ENCODE data around the gene FXYD6. TPM values are rescaled to one million over a fixed set of nuclear protein-coding genes. Genes with fewer than 3 reads are reported as not detected.
A peak's percentile ranks its signal among the peaks of the same experiment; 100 is the strongest.

The FXYD6 gene
- total and polyA plus RNA-seq, 9 of the 15 experiments (the other 6 are each of a cell fraction or from before 2014, with no cell fraction given), result 0.07 to 0.35 TPM; not detected in 7

DNA sequence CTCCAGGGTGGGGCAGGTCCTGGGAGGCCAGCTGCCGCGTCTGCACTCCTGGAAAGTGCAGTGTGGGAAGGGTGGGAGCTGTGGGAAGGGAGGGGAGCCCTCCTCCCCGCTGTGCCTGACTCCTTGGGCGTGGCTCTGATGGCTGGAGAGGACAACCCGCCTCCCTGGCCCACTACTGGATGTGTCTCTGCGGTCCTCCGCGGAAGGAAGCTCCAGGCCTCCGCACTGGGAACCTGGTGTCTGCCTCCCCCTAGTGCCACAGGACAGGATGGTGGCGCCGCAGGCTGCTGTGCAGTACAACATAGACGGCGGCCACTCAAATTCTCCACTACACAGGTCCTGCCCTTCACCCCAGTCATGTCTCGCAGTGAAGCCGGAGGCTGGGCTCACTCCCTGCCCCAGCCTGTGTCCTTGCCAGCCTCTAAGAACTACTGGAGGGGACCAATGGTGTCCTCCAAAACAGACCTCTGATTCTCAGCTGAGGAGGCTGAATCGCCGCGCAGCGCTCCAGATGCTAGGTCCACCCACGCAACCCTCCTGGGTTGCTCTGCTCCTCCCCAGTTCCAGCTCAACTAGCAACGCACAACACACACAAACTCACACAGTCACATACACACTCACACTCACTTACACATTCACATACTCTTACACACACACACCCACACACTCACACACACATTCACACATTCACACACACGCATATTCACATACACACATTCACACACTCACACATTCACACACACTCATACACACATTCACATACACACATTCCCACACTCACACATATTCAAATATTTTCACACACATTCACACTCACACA is 67.0 kb downstream of the FXYD6 start (continued):
- TF ChIP-seq RBM39 (optimal IDR thresholded peaks at IDR 0.05; ENCODE audit: low read depth, low read length) (no peak), ZNF263 (CRISPR knock-in tag; IDR thresholded peaks at IDR 0.05; ENCODE audit: borderline replicate concordance) (peak; percentile 73; the same call in 1 of the 2 replicates), DIDO1 (tag; IDR thresholded peaks at IDR 0.05; ENCODE audit: low read depth) (peak; percentile 47; the same call in 1 of the 2 replicates), ZNF79 (CRISPR knock-in tag; IDR thresholded peaks at IDR 0.05; ENCODE audit: low read depth) (no peak), SMARCA4 (IDR thresholded peaks at IDR 0.05) (peak; percentile 42; the same call in 1 of the 2 replicates), MAFK (IDR thresholded peaks at IDR 0.05; ENCODE audit: low read length) (no peak), ZC3H11A (IDR thresholded peaks at IDR 0.05; ENCODE audit: low read depth, low read length) (no peak), XRCC5 (IDR thresholded peaks at IDR 0.05; ENCODE audit: low read depth, low read length) (no peak), ZC3H8 (IDR thresholded peaks at IDR 0.05) (no peak), KDM5B (IDR thresholded peaks at IDR 0.05; ENCODE audit: insufficient replicate concordance, low read depth, low read length) (no peak), ZNF124 (CRISPR knock-in tag; IDR thresholded peaks at IDR 0.05) (no peak), SOX6 (IDR thresholded peaks at IDR 0.05) (no peak), NFRKB (IDR thresholded peaks at IDR 0.05; ENCODE audit: low read depth) (no peak), CREB1 (IDR thresholded peaks at IDR 0.05) (no peak), CREB1 (CRISPR knock-in tag; IDR thresholded peaks at IDR 0.05) (no peak), SAFB2 (IDR thresholded peaks at IDR 0.05; ENCODE audit: borderline replicate concordance, low read depth, low read length, severe bottlenecking) (no peak), POLR2AphosphoS5 (IDR thresholded peaks at IDR 0.05; ENCODE audit: control insufficient read depth, insufficient read depth, low read depth, low read length) (no peak), CHD1 (IDR thresholded peaks at IDR 0.05; ENCODE audit: low read length) (no peak), TARDBP (IDR thresholded peaks at IDR 0.05) (0 out of 2 replicates have a peak, but pooled peaks have one; percentile 65), SRSF9 (IDR thresholded peaks at IDR 0.05; ENCODE audit: borderline replicate concordance, low read depth, low read length) (no peak), ZNF707 (CRISPR knock-in tag; conservative IDR thresholded peaks at IDR 0.05) (no peak), EZH2 (IDR thresholded peaks at IDR 0.05; ENCODE audit: borderline replicate concordance, low read depth, low read length) (no peak), CCAR2 (IDR thresholded peaks at IDR 0.05; ENCODE audit: low read depth, low read length) (no peak), IFI16 (CRISPR knock-in tag; IDR thresholded peaks at IDR 0.05) (no peak), ZNF512 (tag; IDR thresholded peaks at IDR 0.05) (no peak)
- TF ChIP-seq, protein P1, sequence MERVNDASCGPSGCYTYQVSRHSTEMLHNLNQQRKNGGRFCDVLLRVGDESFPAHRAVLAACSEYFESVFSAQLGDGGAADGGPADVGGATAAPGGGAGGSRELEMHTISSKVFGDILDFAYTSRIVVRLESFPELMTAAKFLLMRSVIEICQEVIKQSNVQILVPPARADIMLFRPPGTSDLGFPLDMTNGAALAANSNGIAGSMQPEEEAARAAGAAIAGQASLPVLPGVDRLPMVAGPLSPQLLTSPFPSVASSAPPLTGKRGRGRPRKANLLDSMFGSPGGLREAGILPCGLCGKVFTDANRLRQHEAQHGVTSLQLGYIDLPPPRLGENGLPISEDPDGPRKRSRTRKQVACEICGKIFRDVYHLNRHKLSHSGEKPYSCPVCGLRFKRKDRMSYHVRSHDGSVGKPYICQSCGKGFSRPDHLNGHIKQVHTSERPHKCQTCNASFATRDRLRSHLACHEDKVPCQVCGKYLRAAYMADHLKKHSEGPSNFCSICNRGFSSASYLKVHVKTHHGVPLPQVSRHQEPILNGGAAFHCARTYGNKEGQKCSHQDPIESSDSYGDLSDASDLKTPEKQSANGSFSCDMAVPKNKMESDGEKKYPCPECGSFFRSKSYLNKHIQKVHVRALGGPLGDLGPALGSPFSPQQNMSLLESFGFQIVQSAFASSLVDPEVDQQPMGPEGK (CRISPR knock-in tag; IDR thresholded peaks at IDR 0.05; ENCODE audit: borderline replicate concordance), result no peak

Data from K562 (cell line).